Right lobe of liver (tissue), 6 donors: Measurements from ENCODE around the gene MACROD2. TPM values are rescaled to one million over a fixed set of nuclear protein-coding genes. Genes with fewer than 3 reads are reported as not detected.
A peak's percentile ranks its signal among the peaks of the same experiment; 100 is the strongest.

Experiments used
- ATAC-seq, 4 donors: fragments of 200-7000 bp; cut with Tn5 transposase; one replicate each; pipeline ENCODE4 v1.9.1; 2020; ENCODE audit warnings: mild to moderate bottlenecking in 4 of 4, moderate library complexity in 4 of 4
- DNase-seq, 3 donors: peaks; one replicate each; pipeline ENCODE4 v3.0.0-alpha.2; 2020
- H3K27ac ChIP-seq, 3 donors: fragments of 200-600 bp; one replicate each; pipeline ENCODE4 v1.8.0; 2022
- H3K27me3 ChIP-seq, 2 donors: fragments of 200-600 bp; one replicate each; pipeline ENCODE4 v1.8.0; 2022
- H3K36me3 ChIP-seq, 4 donors: fragments of 200-600 bp; sonication (generic) in 1 of 4; one replicate each; pipeline versions ENCODE4 v1.5.1 to v1.8.0; 2017 to 2022; ENCODE audit warnings: control low read depth in 1 of 4
- H3K4me1 ChIP-seq, 4 donors: fragments of 200-600 bp; sonication (generic) in 1 of 4; one replicate each; pipeline versions ENCODE4 v1.5.1 to v1.8.0; 2017 to 2022; ENCODE audit warnings: control low read depth in 1 of 4
- H3K4me3 ChIP-seq, 3 donors: fragments of 200-600 bp; one replicate each; pipeline ENCODE4 v1.8.0; 2022
- H3K9me3 ChIP-seq, 4 donors: fragments of 200-600 bp; sonication (generic) in 1 of 4; one replicate each; pipeline versions ENCODE4 v1.5.1 to v1.8.0; 2017 to 2022; ENCODE audit warnings: control low read depth in 1 of 4
- CTCF ChIP-seq, 4 donors: fragments of 200-600 bp in 3 of 4; fragments of 450-650 bp in 1 of 4; IDR thresholded peaks; one replicate each; pipeline versions ENCODE4 v1.5.1 to v1.8.0; 2016 to 2022; ENCODE audit warnings: antibody characterized with exemption in 4 of 4, mild to moderate bottlenecking in 2 of 4
- POLR2A ChIP-seq: fragments of 450-650 bp; IDR thresholded peaks from one replicate; pipeline ENCODE4 v1.6.1; 2017; ENCODE audit warnings: antibody characterized with exemption, mild to moderate bottlenecking
- WGBS: methylation state at CpG from one replicate; pipeline ENCODE4 v1.1.6; 2018; ENCODE audit warnings: low coverage, low lambda C conversion rate; ENCODE audit not compliant: insufficient coverage; ENCODE audit errors: missing lambda C conversion rate; 5-methylcytosine and 5-hydroxymethylcytosine counted together
- intact Hi-C, 2 donors: fragments of 100-400 bp; cut with DNase I; formaldehyde crosslinking; loops; one replicate each; pipeline versions ENCODE4 v1.11.2 to v1.14.1; 2022
- total RNA-seq, 6 experiments: library from RNA; depleted of rRNA in 2 of 6; stranded (reverse); fragments of >200 nt in 2 of 6; fragmentation: NEBNext Ultra II Directional in 3 of 6; extraction: Animal tissue kit (Norgen Biotek cat#: 25700) in 3 of 6; gene quantifications; one replicate each; pipeline versions ENCODE4 v1.1.0 to v1.2.4, GENCODE V29; 2016 to 2023
- donor health status: DM: no; HTN: yes; CAD: no.
- donor health status: DM: no; HTN: no; CAD: no.
- donor health status: DM: no; HTN: no; CAD: no.
- donor health status: DM: no; HTN: yes; CAD: no.
- donor health status: DM: no; HTN: yes; CAD: no.

The MACROD2 gene
- total RNA-seq, 6 experiments from 2014 or later = 1.2 to 5.5 (median 3.3) TPM

GRCh38 chr20:15708984-15709598 is 1713.8 kb downstream of the MACROD2 start:
- no peaks in the 10 kb centered on the region for H3K36me3 ChIP-seq
- no peaks in the 10 kb centered on the region for H3K9me3 ChIP-seq
- no peaks in the 10 kb centered on the region for H3K27me3 ChIP-seq
- H3K4me1 ChIP-seq = no peaks in the 10 kb centered on the region
- TF ChIP-seq CTCF (IDR thresholded peaks at IDR 0.05) = peak; percentile 61 to 81 (median 76)
- no peak for TF ChIP-seq POLR2A
- 43% methylated on average over 9 of the region's 9 CpGs for WGBS
- no peak overlapping the region for H3K4me3 ChIP-seq
- peak; percentile 84 to 90 (median 87) for ATAC-seq
- DNase-seq = peak; percentile 69 to 70 (median 69)
- no peak overlapping the region for H3K27ac ChIP-seq
- intact Hi-C loops = no loop called here

GRCh38 chr20:15710636-15711035 is 1715.3 kb downstream of the MACROD2 start:
- Histone ChIP-seq H3K4me3 (no peak overlapping the region), H3K9me3 (no peaks in the 10 kb centered on the region), H3K4me1 (no peaks in the 10 kb centered on the region), H3K27ac (no peak overlapping the region), H3K36me3 (no peaks in the 10 kb centered on the region), H3K27me3 (no peaks in the 10 kb centered on the region)
- DNase-seq = no peak
- 88% methylated on average over 5 of the region's 5 CpGs for WGBS
- TF ChIP-seq POLR2A (no peak), CTCF (IDR thresholded peaks at IDR 0.05) (no peak)
- intact Hi-C loops = no loop called here
- no peak for ATAC-seq

GRCh38 chr20:15711177-15711576 is 1715.9 kb downstream of the MACROD2 start:
- Histone ChIP-seq H3K36me3 (no peaks in the 10 kb centered on the region), H3K4me1 (no peaks in the 10 kb centered on the region), H3K4me3 (no peak overlapping the region), H3K9me3 (no peaks in the 10 kb centered on the region), H3K27me3 (no peaks in the 10 kb centered on the region), H3K27ac (no peak overlapping the region)
- TF ChIP-seq POLR2A = no peak
- no peak for TF ChIP-seq CTCF (IDR thresholded peaks at IDR 0.05)
- intact Hi-C loops = no loop called here
- ATAC-seq = no peak
- no peak for DNase-seq
- WGBS = 61% methylated on average over 7 of the region's 7 CpGs

- no peak overlapping the region for H3K27ac ChIP-seq
- H3K4me3 ChIP-seq = no peak overlapping the region
- WGBS = 62% methylated on average over 5 of the region's 5 CpGs
- intact Hi-C loops = no loop called here
- no peak for ATAC-seq
- no peaks in the 10 kb centered on the region for H3K27me3 ChIP-seq
- DNase-seq = no peak
- no peaks in the 10 kb centered on the region for H3K9me3 ChIP-seq
- TF ChIP-seq POLR2A (no peak), CTCF (IDR thresholded peaks at IDR 0.05) (no peak)
- H3K36me3 ChIP-seq = no peaks in the 10 kb centered on the region
- H3K4me1 ChIP-seq = no peaks in the 10 kb centered on the region
These were observed 1720.9 kb downstream of the MACROD2 start for GRCh38 chr20:15716256-15716655.
